ENCODE data around the gene LGALS3BP. TPM values are rescaled to one million over a fixed set of nuclear protein-coding genes. Genes with fewer than 3 reads are reported as not detected.

Gene LGALS3BP
- total RNA-seq, 2 donors from 2014 or later: 687 to 857 TPM

DNA sequence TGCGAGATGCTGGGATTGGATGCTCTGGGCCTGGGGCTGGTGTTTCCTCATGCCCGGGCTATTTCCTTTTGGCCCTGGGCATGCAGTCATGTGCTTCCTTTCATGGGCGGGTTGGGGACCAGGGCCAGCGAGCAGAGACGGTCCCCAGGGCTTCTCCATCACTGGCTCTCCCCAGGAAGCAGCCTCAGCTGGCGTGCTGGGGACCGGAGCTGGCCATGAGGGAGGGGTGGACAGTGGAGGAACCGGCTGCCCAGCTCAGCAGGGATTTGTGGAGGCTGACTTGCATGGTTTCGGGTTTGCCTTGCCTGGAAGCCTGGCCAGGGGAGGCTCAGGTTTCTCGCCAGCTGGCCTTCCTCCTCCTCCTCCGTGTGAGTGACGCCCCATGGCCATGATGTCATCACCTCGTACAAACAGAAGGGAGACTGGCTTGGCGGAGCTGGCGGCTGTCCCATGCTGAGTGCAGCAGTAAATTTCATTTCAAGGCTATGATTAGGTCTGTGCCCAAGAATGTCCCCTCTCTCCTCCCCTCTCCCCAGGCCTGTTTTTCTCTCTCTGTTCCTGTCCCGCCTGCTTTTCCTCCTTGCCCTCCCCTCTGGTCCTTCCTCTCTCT lies 45.7 kb downstream of the LGALS3BP start:
- intact Hi-C loops (cut with DNase I, micrococcal nuclease): no loop called here
- DNase-seq: peak; percentile 84 to 94
- ATAC-seq: peak; percentile 86

- intact Hi-C loops (cut with DNase I, micrococcal nuclease): no loop called here
- ATAC-seq: peak; percentile 43
These were observed 46.4 kb downstream of the LGALS3BP start for GRCh38 chr17:78933025-78933958.

GRCh38 chr17:78929908-78930775 lies 49.6 kb downstream of the LGALS3BP start:
- ATAC-seq: peak; percentile 18

More at GRCh38 chr17:78933025-78933958, 46.4 kb downstream of the LGALS3BP start:
- peak; percentile 24 to 61 for DNase-seq

GRCh38 chr17:78925662-78926555 lies 53.8 kb downstream of the LGALS3BP start:
- ATAC-seq: no peak
- intact Hi-C loops (cut with DNase I, micrococcal nuclease): no loop called here
- peak; percentile 61 to 80 for DNase-seq

More at GRCh38 chr17:78929908-78930775, 49.6 kb downstream of the LGALS3BP start:
- intact Hi-C loops (cut with DNase I, micrococcal nuclease): no loop called here
- DNase-seq: no peak

GRCh38 chr17:78925234-78925633 lies 54.5 kb downstream of the LGALS3BP start, which contains the start of gene TIMP2:
TSS of gene TIMP2 (minus strand) at chr17:78925387. CDS start at chr17:78925088, 299 bp downstream.
- intact Hi-C loops (cut with DNase I, micrococcal nuclease): no loop called here
- DNase-seq: peak; percentile 88 to 90
- ATAC-seq: peak; percentile 72

DNA sequence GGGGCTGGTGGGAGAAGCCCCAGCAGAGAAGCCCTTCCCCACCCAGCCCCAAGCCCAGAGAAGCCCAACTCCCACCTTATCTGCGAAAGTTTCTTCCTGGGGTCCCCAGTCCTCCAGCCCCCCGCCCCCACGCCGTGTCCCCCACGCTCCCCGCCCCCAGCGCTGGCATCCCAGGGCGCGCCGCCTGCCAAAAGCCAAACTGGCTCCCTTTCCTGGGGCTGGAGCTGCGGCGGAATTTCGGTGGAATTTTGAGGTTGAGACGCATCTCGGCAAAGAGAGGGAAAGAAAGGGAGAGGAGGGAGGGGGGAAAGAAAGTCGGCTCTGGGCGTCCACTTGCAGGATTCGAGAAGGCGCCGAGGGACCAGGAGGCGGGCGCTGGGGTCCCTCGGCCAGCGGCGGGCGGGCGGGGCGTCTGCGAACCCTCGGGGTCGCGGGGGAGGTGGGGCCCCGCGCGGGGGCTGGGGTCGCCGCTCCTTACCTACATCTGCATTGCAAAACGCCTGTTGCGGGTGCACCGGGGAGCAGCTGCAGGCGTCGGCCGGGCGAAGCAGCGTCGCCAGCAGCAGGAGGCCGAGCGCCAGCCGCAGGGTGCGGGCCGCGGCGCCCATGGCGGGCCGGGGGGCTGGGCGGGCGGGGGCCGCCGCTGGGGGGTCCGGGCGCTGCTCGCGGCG lies 55.1 kb downstream of the LGALS3BP start:
- peak in 1 of 2 donors; percentile 38 for DNase-seq
- intact Hi-C loops (cut with DNase I, micrococcal nuclease): no loop called here
- no peak for ATAC-seq

GRCh38 chr17:78923660-78924453 lies 55.9 kb downstream of the LGALS3BP start:
- ATAC-seq (peak; percentile 92), DNase-seq (peak; percentile 93 to 95)
- intact Hi-C loops (cut with DNase I, micrococcal nuclease): no loop called here

DNA sequence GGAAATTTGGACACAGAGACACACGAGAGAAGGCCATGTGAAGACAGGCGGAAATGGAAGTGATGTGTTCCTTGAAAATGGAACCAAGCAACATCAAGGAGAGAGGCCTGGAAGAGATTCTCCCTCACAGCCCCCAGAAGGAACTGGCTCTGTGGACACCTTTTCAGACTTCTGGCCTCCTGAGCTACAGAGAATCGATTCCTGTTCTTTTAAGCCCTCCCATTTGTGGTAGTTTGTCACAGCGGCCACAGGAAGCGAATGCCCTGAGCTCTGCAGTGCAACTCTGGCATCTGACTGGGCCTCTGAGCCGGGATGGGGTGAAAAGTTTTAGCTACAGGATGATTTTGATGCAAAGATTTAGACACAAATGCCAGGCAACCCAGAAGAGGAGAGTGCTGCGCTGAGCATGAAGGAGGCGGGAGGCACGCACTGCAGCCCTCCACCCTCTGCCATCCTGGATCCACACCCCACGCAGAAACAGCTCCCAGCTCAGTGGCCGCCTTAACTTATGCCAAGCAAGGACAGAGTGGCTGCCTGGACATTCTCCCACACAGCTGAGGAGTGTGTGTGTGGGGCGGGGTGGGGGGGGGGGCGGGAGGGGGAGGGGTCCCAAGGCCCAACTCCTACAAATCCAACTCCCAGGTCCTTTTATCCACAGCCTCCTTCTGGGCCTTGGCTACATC lies 56.8 kb downstream of the LGALS3BP start:
- DNase-seq: no peak
- ATAC-seq: no peak
- intact Hi-C loops (cut with DNase I, micrococcal nuclease): no loop called here

- intact Hi-C loops (cut with DNase I, micrococcal nuclease): no loop called here
- peak in 1 of 2 donors; percentile 52 for DNase-seq
- no peak for ATAC-seq
These were observed 58.2 kb downstream of the LGALS3BP start for GRCh38 chr17:78921437-78921971.

Other genes with a start within 250 kb of the LGALS3BP start
- gene CYTH1, start 197.7 kb downstream of the LGALS3BP start, total RNA-seq: 10 to 100 TPM; 70.6 to 79.0 TPM
- 10 to 100 TPM; 35.7 to 45.1 TPM for gene USP36, start 139.1 kb downstream of the LGALS3BP start, total RNA-seq
- 1 to 10 TPM; 1.1 to 1.3 TPM for gene CEP295NL, start 76.7 kb downstream of the LGALS3BP start, total RNA-seq
- 100 to 1,000 TPM in 1 of 2 donors, 10 to 100 TPM in 1; 45.5 to 133 TPM for gene TIMP2, start 54.5 kb downstream of the LGALS3BP start, total RNA-seq
- gene CANT1, start 29.8 kb upstream of the LGALS3BP start, total RNA-seq: 100 to 1,000 TPM; 302 to 322 TPM
- 10 to 100 TPM; 14.6 to 16.7 TPM for gene C1QTNF1, start 44.2 kb upstream of the LGALS3BP start, total RNA-seq
- 10 to 100 TPM; 85.4 to 89.5 TPM for gene ENGASE, start 94.9 kb upstream of the LGALS3BP start, total RNA-seq

Data from left colon (tissue), 2 donors.